Measurements from ENCODE around the gene GGT7. TPM values are rescaled to one million over a fixed set of nuclear protein-coding genes. Genes with fewer than 3 reads are reported as not detected.
"Not testable (repeated sequence)": the region's sequence is repeated elsewhere in the genome, so short reads cannot be mapped to it uniquely, and the experiment has no call there.

The GGT7 gene
- total RNA-seq, 1 donor from 2014 or later = 13.5 TPM

- FAIRE-seq = no peak
- DNase-seq (ENCODE audit: low spot score in 2 of 2) = no peak
Measured at GRCh38 chr20:34849778-34850177, 22.9 kb downstream of the GGT7 start.

- DNase-seq (ENCODE audit: low spot score in 2 of 2) (no peak), FAIRE-seq (no peak)
Measured at GRCh38 chr20:34848597-34848996, 24.1 kb downstream of the GGT7 start.

DNA sequence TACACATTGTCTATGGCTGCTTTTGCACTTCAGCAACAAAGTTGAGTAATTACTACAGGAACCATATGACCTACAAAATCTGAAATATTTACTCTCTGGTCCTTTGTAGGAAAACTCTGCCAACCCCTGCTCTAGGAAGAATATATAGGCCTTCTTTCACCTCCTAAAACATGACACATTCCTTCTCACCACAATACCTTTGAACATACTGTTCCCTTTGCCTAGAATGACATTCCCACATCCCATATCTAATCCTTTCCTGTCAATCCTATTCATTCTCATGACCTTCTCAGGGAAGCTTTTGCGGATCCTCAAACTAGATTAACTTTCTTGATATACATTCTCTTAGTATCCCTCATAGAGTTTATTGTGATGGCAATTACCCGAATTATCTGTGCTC, 29.2 kb downstream of the GGT7 start:
- DNase-seq (ENCODE audit: low spot score in 2 of 2) (no peak), FAIRE-seq (no peak)

DNA sequence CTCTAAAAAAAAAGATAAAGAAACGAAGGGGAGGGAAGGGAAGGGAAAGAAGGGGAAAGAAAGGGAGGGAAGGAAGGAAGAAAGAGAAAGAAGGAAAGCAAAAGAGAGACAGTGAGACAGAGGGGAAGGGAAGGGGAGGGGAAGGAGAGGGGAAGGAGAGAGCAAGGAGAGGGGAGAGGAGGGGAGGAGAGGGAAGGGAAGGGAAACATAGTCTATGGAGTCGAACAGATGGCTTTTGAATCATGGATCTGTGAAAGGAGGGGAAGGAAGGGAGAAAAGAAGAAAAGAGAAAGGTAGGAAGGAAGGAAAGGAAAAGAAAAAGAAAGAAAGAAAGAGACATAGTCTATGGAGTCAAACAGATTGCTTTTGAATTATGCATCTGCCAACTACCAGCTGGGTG, 30.5 kb downstream of the GGT7 start:
- FAIRE-seq = no peak
- no peak for DNase-seq (ENCODE audit: low spot score in 2 of 2)

DNA sequence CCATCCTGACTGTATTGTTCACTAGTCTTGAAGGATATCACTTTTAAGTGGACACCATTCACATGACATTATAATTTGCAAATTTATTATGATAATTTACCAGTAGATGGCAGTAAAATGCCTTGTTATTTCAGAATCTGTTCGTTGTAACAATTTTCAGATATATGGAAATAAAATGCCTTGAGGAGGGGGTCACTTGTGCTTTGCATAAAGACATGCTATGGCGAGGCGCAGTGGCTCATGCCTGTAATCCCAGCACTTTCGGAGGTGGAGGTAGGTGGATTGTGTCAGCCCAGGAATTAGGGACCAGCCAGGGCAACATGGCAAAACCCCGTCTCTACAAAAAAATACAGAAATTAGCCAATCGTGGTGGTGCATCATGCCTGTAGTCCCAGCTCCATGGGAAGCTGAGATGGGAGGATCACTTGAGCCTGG, 38.2 kb downstream of the GGT7 start:
- peak; percentile 13 for FAIRE-seq
- peak in 1 of 2 donors; percentile 43 for DNase-seq (ENCODE audit: low spot score in 2 of 2)

- no peak for DNase-seq (ENCODE audit: low spot score in 2 of 2)
- no peak for FAIRE-seq
Measured at GRCh38 chr20:34831936-34832335, 40.7 kb downstream of the GGT7 start.

- DNase-seq (ENCODE audit: low spot score in 2 of 2) (no peak), FAIRE-seq (no peak)
Measured at GRCh38 chr20:34829191-34829590, 43.5 kb downstream of the GGT7 start.

- DNase-seq (ENCODE audit: low spot score in 2 of 2) (peak; percentile 90 to 92), FAIRE-seq (no peak)
Measured at GRCh38 chr20:34825530-34826362, 46.9 kb downstream of the GGT7 start, which contains the start of gene NCOA6. TSS of gene NCOA6 (minus strand) at chr20:34825651. CDS start at chr20:34782355, 43,296 bp downstream.

GRCh38 chr20:34824806-34825529, 47.7 kb downstream of the GGT7 start:
- DNase-seq (ENCODE audit: low spot score in 2 of 2) (peak; percentile 69 to 78), FAIRE-seq (no peak)

DNA sequence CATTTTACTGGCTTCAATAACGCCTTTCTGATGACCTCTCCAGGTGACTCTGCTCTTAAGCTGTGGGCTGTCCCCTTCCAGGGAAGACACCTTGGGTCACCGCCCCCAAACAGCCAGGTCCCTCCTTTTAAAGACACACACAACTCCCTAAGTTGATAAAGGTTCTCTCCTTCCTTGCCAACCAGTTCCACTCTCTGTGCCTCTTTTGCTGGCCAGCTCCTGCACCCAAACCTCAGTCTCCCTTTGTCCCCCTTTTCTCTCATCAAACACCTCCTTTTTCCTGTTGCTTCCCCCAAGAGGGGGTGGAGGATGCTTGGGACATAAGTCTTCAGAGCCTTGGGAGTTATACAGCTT, 48.2 kb downstream of the GGT7 start:
- DNase-seq (ENCODE audit: low spot score in 2 of 2) (peak in 1 of 2 donors; percentile 36), FAIRE-seq (no peak)

DNA sequence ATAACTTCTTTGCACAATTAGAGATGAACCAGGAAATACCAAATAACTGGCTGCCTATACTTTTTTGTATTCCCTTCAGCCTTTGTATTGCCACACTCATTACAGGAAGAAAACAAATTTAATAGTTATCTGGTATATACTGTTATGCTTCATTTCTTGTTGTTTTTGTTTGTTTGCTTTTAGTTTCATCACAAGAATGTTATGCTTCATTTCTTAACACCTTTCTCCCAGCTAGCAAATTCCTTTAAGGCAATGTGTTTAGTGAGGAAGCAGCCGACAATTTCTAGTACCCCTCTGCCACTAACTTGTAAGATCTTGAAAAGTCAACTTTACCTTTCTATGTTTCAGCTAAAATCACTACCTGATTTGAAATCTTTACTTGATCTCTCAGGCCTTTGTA, 48.6 kb downstream of the GGT7 start:
- FAIRE-seq (no peak), DNase-seq (ENCODE audit: low spot score in 2 of 2) (no peak)

DNA sequence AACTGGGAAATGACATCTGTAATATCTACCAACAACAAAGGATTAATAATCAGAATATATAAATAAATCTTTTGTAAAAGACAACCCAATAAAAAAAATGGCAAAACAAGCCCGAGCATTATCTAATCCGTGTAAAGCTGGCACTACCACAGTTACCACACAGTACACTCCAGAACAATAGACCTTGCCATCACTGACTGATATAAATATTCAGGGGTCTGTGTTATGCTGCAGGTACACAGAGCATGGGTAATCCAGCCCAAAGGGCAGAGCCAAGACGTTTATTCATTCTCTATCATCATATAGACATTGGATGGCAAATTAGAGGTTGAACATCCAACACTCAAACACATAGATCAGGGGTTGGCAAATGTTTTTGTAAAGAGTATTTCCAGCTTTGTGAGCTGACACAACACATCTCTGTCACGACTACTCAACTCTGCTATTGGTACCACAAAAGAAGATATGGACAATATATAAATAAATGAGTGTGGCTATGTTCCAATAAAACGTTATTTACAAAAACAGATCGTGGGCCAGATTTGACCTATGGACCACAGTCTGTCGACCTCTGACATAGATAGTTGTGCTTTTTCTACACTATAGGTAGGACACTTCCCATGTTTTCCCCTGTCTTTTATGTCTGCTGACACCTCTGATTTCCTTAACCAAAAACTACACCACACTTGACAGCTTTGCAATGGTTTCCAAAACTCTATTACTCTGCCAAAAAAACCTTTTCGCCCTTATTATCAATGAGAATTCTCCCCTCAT, 51.7 kb downstream of the GGT7 start:
- FAIRE-seq (no peak), DNase-seq (ENCODE audit: low spot score in 2 of 2) (no peak)

GRCh38 chr20:34817801-34818200, 54.9 kb downstream of the GGT7 start:
- FAIRE-seq = no peak
- no peak for DNase-seq (ENCODE audit: low spot score in 2 of 2)

DNA sequence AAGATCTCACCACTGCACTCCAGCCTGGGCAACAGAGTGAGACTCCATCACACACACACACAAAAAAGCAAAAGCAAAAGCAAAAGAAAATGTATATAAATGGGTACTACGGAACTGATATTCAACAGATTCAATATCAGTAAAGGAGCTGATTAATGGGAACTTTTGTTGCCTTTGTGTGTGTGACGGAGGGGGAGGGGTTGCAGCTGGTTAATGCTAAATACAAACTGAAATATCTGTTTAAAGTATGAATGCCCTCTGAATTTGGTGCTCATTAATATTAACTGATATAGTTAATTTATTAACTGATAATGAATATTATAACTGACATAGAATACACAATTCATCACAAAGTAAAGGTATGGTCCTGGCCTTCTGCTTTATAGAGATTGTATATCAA, 55.6 kb downstream of the GGT7 start:
- FAIRE-seq (no peak), DNase-seq (ENCODE audit: low spot score in 2 of 2) (no peak)

DNA sequence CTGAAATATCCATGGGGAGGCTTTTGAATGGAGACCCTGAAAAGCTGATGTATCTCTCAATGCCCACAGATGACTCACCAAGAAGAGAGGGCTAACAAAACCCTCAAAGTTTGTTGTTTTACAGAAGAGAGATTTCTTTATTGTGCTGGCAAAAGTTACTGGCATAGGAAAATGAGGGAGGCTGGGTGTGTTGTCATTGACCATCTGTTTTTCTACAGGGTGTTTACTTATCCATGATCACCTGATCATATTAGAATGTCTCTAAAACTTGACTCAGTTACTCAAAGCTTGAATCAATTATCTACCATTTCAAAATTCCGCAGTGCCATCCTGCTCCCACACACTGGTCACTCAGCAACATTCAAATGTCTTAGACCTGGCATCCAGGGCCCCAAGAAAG, 57.0 kb downstream of the GGT7 start:
- no peak for FAIRE-seq
- no peak for DNase-seq (ENCODE audit: low spot score in 2 of 2)

DNA sequence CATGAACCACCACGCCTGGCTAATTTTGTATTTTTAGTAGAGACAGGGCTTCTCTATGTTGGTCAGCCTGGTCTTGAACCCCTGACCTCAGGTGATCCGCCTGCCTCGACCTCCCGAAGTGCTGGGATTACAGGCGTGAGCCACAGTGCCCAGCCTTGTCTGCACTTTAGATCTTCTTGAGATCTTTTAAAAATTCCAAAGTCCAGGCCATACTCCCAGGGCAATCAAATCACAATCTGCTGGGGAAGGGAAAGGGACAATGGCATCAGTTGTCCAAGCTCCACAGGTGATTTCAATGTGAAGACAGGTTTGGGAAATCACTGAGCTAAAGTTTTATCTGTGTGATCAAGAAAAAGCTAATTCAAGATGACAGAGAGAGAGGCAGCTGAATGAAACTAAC, 64.1 kb downstream of the GGT7 start:
- no peak for FAIRE-seq
- DNase-seq (ENCODE audit: low spot score in 2 of 2) = no peak

DNA sequence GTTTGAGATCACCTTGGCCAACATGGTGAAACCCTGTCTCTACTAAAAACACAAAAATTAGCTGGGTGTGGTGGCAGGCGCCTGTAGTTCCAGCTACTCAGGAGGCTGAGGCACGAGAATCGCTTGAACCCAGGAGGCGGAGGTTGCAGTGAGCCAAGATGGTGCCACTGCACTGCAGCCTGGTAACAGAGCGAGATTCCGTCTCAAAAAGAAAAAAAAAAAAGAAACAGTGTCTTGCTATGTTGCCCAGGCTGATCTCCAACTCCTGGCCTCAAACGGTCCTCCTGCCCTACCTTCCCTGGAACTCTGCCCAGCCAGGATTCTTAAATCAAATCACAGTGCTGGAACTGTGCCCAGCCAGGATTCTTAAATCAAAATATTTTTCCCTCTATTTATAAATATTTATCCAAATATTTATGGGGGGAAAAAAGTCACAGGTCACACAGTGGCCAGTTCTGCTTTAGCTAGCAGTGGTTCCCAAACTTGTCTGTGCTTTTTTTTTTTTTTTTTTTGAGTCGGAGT, 64.7 kb downstream of the GGT7 start:
- not testable (repeated sequence) for DNase-seq (ENCODE audit: low spot score in 2 of 2); FAIRE-seq

DNA sequence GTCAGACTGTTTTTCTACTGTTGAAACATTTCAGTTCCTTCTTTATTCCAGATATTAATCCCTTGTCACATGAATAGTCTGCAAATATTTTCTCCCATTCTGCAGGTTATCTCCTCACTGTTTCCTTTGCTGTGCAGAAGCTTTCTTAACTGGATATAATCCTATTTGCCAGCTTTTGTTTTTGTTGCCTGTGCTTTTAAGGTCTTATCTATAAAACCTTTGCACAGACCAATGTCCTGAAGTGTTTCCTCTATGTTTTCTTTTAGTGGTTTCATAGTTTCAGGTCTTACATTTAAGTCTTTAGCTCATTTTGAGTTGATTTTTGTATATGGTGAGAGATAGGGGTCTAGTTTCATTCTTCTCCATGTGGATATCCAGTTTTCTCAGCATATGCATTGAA, 66.4 kb downstream of the GGT7 start:
- FAIRE-seq (no peak), DNase-seq (ENCODE audit: low spot score in 2 of 2) (no peak)

DNA sequence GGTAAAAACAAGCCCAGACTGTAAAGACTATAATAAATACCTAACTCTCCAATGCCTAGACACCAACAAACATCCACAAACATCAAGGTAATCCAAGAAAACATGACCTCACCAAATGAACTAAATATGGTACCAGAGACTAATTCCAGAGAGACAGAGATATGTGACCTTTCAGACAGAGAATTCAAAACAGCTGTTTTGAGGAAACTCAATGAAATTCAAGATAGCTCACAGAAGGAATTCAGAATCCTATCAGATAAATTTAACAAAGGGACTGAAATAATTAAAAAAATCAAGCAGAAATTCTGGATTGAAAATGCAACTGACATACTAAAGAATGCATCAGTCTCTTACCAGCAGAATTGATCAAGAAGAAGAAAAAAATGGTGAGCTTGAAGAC, 73.8 kb downstream of the GGT7 start:
- no peak for DNase-seq (ENCODE audit: low spot score in 2 of 2)
- no peak for FAIRE-seq

GRCh38 chr20:34798328-34798727, 74.3 kb downstream of the GGT7 start:
- FAIRE-seq (no peak), DNase-seq (ENCODE audit: low spot score in 2 of 2) (no peak)
